ENCODE measurements around the gene TUBD1.
"Not testable (repeated sequence)": the region's sequence is repeated elsewhere in the genome, so short reads cannot be mapped to it uniquely, and the experiment has no call there.

TUBD1 gene

GRCh38 chr17:59859444-59860025, 33.2 kb downstream of the TUBD1 start:
- TF ChIP-seq CTCF (IDR thresholded peaks at IDR 0.05; ENCODE audit: borderline replicate concordance, control extremely low read depth, extremely low read depth, insufficient read depth, missing control alignments): peak; percentile 36
- in situ Hi-C loops (cut with MboI; ENCODE audit: low sequenced_read_pairs, unreplicated experiment): no loop called here
- DNase-seq (ENCODE audit: low spot score): peak; percentile 32

- TF ChIP-seq CTCF (IDR thresholded peaks at IDR 0.05; ENCODE audit: borderline replicate concordance, control extremely low read depth, extremely low read depth, insufficient read depth, missing control alignments): no peak
- no peak for DNase-seq (ENCODE audit: low spot score)
- in situ Hi-C loops (cut with MboI; ENCODE audit: low sequenced_read_pairs, unreplicated experiment): no loop called here
Observed at GRCh38 chr17:59858932-59859331, 33.8 kb downstream of the TUBD1 start.

- no peak for TF ChIP-seq CTCF (IDR thresholded peaks at IDR 0.05; ENCODE audit: borderline replicate concordance, control extremely low read depth, extremely low read depth, insufficient read depth, missing control alignments)
- DNase-seq (ENCODE audit: low spot score): no peak
- in situ Hi-C loops (cut with MboI; ENCODE audit: low sequenced_read_pairs, unreplicated experiment): no loop called here
Observed at GRCh38 chr17:59858167-59858816, 34.5 kb downstream of the TUBD1 start.

- in situ Hi-C loops (cut with MboI; ENCODE audit: low sequenced_read_pairs, unreplicated experiment): no loop called here
- no peak for TF ChIP-seq CTCF (IDR thresholded peaks at IDR 0.05; ENCODE audit: borderline replicate concordance, control extremely low read depth, extremely low read depth, insufficient read depth, missing control alignments)
- DNase-seq (ENCODE audit: low spot score): no peak
Observed at GRCh38 chr17:59856859-59857794, 35.6 kb downstream of the TUBD1 start.

- in situ Hi-C loops (cut with MboI; ENCODE audit: low sequenced_read_pairs, unreplicated experiment); DNase-seq (ENCODE audit: low spot score): not testable (repeated sequence)
Observed at GRCh38 chr17:59853919-59854729, 38.6 kb downstream of the TUBD1 start.

- no peak for TF ChIP-seq CTCF (IDR thresholded peaks at IDR 0.05; ENCODE audit: borderline replicate concordance, control extremely low read depth, extremely low read depth, insufficient read depth, missing control alignments)
- DNase-seq (ENCODE audit: low spot score): peak; percentile 50
- in situ Hi-C loops (cut with MboI; ENCODE audit: low sequenced_read_pairs, unreplicated experiment): no loop called here
Observed at GRCh38 chr17:59853168-59853918, 39.4 kb downstream of the TUBD1 start.

GRCh38 chr17:59852847-59853167, 39.9 kb downstream of the TUBD1 start:
- in situ Hi-C loops (cut with MboI; ENCODE audit: low sequenced_read_pairs, unreplicated experiment): not testable (repeated sequence)

More at GRCh38 chr17:59852847-59853167, 39.9 kb downstream of the TUBD1 start:
- DNase-seq (ENCODE audit: low spot score): not testable (repeated sequence)
